ENCODE measurements around the gene CPED1. TPM values are rescaled to one million over a fixed set of nuclear protein-coding genes. Genes with fewer than 3 reads are reported as not detected.

CPED1 gene
- total RNA-seq, 1 donor from 2014 or later, result 27.3 TPM

DNA sequence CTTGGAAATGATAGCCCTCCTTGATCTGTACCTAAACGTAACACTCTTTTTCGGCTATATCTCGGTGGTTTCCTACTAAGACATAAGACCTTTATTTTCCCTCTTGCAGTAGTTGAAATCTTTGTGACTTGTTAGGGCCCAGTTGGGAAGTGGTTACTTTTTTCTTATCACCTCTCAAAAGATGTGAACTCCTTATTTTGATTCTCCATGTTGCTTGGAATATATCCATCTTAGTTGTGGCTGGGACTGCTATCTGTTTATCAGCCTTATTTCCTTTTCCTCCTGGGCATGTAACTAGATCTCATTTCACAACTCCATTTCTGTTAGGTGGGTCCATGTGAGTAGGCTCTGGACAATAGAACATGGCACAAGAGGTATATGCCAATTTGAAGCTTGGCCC, 4.1 kb upstream of the CPED1 start:
- H3K27me3 ChIP-seq, result no peaks in the 10 kb centered on the region
- no peak overlapping the region for H3K4me3 ChIP-seq
- no peaks in the 10 kb centered on the region for H3K36me3 ChIP-seq
- H3K4me1 ChIP-seq, result no peaks in the 10 kb centered on the region
- TF ChIP-seq POLR2A (IDR thresholded peaks at IDR 0.05) (no peak), POLR2AphosphoS5 (IDR thresholded peaks at IDR 0.05; ENCODE audit: insufficient read depth in 1 of 2, low read depth in 1 of 2) (no peak)
- TF ChIP-seq, protein P1, sequence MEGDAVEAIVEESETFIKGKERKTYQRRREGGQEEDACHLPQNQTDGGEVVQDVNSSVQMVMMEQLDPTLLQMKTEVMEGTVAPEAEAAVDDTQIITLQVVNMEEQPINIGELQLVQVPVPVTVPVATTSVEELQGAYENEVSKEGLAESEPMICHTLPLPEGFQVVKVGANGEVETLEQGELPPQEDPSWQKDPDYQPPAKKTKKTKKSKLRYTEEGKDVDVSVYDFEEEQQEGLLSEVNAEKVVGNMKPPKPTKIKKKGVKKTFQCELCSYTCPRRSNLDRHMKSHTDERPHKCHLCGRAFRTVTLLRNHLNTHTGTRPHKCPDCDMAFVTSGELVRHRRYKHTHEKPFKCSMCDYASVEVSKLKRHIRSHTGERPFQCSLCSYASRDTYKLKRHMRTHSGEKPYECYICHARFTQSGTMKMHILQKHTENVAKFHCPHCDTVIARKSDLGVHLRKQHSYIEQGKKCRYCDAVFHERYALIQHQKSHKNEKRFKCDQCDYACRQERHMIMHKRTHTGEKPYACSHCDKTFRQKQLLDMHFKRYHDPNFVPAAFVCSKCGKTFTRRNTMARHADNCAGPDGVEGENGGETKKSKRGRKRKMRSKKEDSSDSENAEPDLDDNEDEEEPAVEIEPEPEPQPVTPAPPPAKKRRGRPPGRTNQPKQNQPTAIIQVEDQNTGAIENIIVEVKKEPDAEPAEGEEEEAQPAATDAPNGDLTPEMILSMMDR (IDR thresholded peaks at IDR 0.05), result no peak
- DNase-seq (ENCODE audit: extremely low spot score in 2 of 2), result no peak
- H3K27ac ChIP-seq, result no peak overlapping the region
- H3K9me3 ChIP-seq, result no peaks in the 10 kb centered on the region
- intact Hi-C loops (cut with DNase I), result no loop called here

- intact Hi-C loops (cut with DNase I), result no loop called here
- Histone ChIP-seq H3K36me3 (no peaks in the 10 kb centered on the region), H3K27ac (no peak overlapping the region), H3K4me1 (no peaks in the 10 kb centered on the region), H3K4me3 (no peak overlapping the region), H3K9me3 (no peaks in the 10 kb centered on the region), H3K27me3 (no peaks in the 10 kb centered on the region)
- no peak for DNase-seq (ENCODE audit: extremely low spot score in 2 of 2)
- TF ChIP-seq, protein P1 (IDR thresholded peaks at IDR 0.05), result no peak
- TF ChIP-seq POLR2A (IDR thresholded peaks at IDR 0.05) (no peak), POLR2AphosphoS5 (IDR thresholded peaks at IDR 0.05; ENCODE audit: insufficient read depth in 1 of 2, low read depth in 1 of 2) (no peak)
Measured at GRCh38 chr7:120985130-120985758, 3.3 kb upstream of the CPED1 start.

DNA sequence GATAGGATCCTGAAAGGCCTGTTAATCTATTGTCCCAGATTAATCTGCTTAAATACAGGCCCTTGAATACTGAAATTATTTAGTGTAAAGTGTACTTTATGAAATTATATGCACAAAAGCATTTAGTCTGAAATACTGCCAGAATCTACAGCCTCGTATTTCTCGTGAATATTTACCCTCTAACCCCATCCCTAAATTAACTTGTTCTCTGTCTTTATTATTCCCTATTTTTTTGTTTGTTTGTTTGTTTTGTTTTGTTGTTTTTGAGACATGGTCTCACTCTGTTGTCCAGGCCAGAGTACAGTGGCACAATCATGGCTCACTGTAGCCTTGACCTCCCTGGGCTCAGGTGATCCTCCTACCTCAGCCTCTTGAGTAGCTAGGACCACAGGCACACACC, 2.7 kb upstream of the CPED1 start:
- Histone ChIP-seq H3K9me3 (no peaks in the 10 kb centered on the region), H3K4me3 (no peak overlapping the region), H3K27ac (no peak overlapping the region), H3K27me3 (no peaks in the 10 kb centered on the region), H3K36me3 (no peaks in the 10 kb centered on the region), H3K4me1 (no peaks in the 10 kb centered on the region)
- no peak for TF ChIP-seq POLR2A (IDR thresholded peaks at IDR 0.05)
- TF ChIP-seq, protein P1 (IDR thresholded peaks at IDR 0.05), result no peak
- no peak for TF ChIP-seq POLR2AphosphoS5 (IDR thresholded peaks at IDR 0.05; ENCODE audit: insufficient read depth in 1 of 2, low read depth in 1 of 2)
- no peak for DNase-seq (ENCODE audit: extremely low spot score in 2 of 2)
- intact Hi-C loops (cut with DNase I), result no loop called here

GRCh38 chr7:120986650-120987049, 1.9 kb upstream of the CPED1 start:
- TF ChIP-seq, protein P1 (IDR thresholded peaks at IDR 0.05), result no peak
- TF ChIP-seq POLR2A (IDR thresholded peaks at IDR 0.05) (no peak), POLR2AphosphoS5 (IDR thresholded peaks at IDR 0.05; ENCODE audit: insufficient read depth in 1 of 2, low read depth in 1 of 2) (no peak)
- DNase-seq (ENCODE audit: extremely low spot score in 2 of 2), result no peak
- no peak overlapping the region for H3K27ac ChIP-seq
- no peaks in the 10 kb centered on the region for H3K9me3 ChIP-seq
- H3K27me3 ChIP-seq, result no peaks in the 10 kb centered on the region
- H3K36me3 ChIP-seq, result no peaks in the 10 kb centered on the region
- H3K4me3 ChIP-seq, result no peak overlapping the region
- H3K4me1 ChIP-seq, result no peaks in the 10 kb centered on the region
- intact Hi-C loops (cut with DNase I), result no loop called here

GRCh38 chr7:120987280-120987679, 1.2 kb upstream of the CPED1 start:
- peak overlapping the region; percentile 94 for H3K27ac ChIP-seq
- no peaks in the 10 kb centered on the region for H3K27me3 ChIP-seq
- intact Hi-C loops (cut with DNase I), result no loop called here
- H3K9me3 ChIP-seq, result no peaks in the 10 kb centered on the region
- no peak overlapping the region for H3K4me3 ChIP-seq
- no peaks in the 10 kb centered on the region for H3K4me1 ChIP-seq
- no peaks in the 10 kb centered on the region for H3K36me3 ChIP-seq
- DNase-seq (ENCODE audit: extremely low spot score in 2 of 2), result no peak
- no peak for TF ChIP-seq POLR2A (IDR thresholded peaks at IDR 0.05)
- TF ChIP-seq POLR2AphosphoS5 (IDR thresholded peaks at IDR 0.05; ENCODE audit: insufficient read depth in 1 of 2, low read depth in 1 of 2), result no peak
- TF ChIP-seq, protein P1 (IDR thresholded peaks at IDR 0.05), result no peak

Measured in vagina (tissue), 2 donors.